Activated gamma-delta T cell treated with anti-CD3 and anti-CD28 coated beads, Interleukin-2, amount 50 U/mL, for 16 hours (primary cell): ENCODE measurements around the gene F10.

ENCODE experiments used
- DNase-seq: peaks from one replicate; pipeline ENCODE4 v3.0.0-alpha.2; 2020; ENCODE audit warnings: low read depth

F10 gene

GRCh38 chr13:113138792-113139551 is 16.4 kb downstream of the F10 start:
- no peak for DNase-seq

GRCh38 chr13:113139577-113139976 is 17.0 kb downstream of the F10 start:
- DNase-seq, result no peak

- DNase-seq, result no peak
Measured at GRCh38 chr13:113140677-113141600, 18.3 kb downstream of the F10 start.

DNA sequence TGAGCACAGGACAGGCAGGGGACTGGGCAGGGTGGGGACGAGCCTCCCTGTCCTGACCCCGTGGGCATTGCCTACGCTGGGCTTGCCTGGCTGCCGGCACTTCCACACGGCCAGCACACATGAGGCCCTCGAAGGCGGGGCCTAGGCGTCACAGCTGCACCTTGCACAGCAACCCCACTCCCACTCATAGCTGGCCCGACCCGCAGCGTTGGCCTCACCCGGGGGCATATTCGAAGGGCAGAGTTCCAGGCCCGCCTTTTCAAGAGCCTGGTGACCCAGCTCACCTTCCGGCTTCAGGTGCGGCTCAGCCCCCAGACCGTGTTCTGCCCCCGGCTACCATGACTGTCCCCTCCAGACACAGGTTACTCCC is 19.0 kb downstream of the F10 start:
- no peak for DNase-seq

DNA sequence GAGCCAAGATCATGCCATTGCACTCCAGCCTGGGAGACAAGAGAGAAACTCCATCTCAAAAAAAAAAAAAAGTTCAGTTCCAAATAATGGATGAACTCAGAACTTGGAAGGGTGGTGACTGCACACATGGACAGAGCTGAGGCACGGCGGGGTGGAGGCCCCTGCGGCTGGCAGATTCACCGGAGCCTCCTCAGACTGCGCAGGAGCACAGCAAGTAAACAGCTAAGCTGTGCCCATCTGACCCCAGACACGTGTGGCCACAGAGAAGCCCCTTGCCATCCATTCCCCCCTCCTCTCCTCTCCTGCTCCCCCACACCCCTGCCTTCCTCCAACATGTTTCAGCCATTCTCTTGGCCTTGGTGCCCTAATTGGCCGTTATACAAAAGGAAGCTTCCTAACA is 20.3 kb downstream of the F10 start:
- DNase-seq, result no peak

- DNase-seq, result no peak
Measured at GRCh38 chr13:113143466-113144254, 21.1 kb downstream of the F10 start.

- DNase-seq, result no peak
Measured at GRCh38 chr13:113144255-113144629, 21.6 kb downstream of the F10 start.

- no peak for DNase-seq
Measured at GRCh38 chr13:113145496-113145895, 22.9 kb downstream of the F10 start.

DNA sequence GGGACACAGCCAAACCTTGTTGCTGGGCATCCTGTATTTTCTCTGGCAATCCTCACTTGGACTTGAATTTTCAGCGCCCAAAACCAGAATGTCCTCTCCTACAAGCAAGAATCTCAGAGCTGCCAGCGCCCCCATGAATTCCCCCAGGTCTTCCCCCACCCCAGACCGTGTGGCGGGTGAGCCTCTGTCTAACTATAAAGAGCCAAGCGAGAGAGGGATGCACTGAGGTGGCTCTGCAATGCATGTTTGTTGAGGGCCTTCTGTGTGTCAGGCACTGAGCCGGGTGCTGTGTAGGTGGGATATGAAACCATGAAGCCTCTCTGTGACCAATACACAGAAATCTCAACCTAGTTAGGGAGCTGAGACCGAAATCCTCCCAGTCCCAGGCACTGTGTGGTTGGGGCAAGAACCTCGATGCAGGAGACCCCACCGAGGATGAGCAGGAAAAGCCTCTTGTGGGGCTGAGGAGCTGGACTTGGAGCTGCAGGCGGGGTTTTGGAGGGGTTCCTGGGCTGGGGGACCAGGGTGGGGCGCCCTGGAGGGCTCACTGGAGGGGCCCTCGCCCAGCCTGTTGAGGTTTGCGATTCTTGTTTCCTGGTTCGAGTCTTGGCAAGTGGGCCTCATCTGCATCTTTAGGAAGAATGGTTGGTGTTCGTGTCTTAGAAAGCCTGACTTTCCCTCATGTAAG is 23.5 kb downstream of the F10 start:
- DNase-seq, result no peak

GRCh38 chr13:113146750-113147149 is 24.2 kb downstream of the F10 start:
- DNase-seq, result no peak

DNA sequence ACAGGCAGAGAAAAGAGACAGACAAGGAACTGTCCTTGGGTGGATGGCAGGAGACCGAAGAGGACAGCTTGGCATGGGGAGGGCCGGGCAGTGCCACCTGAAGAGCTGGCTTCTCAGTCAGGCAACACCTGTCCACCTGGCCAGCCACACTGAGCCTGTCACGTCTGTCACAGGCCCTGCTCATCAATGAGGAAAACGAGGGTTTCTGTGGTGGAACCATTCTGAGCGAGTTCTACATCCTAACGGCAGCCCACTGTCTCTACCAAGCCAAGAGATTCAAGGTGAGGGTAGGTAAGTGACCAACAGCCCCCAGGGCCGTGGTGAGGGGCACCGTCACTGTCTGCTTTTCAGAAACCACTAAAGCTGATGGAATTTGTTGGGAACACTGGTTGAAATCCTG is 24.6 kb downstream of the F10 start:
- DNase-seq, result no peak

- DNase-seq, result no peak
Measured at GRCh38 chr13:113148407-113148806, 25.8 kb downstream of the F10 start.

- DNase-seq, result no peak
Measured at GRCh38 chr13:113148940-113149503, 26.4 kb downstream of the F10 start.

DNA sequence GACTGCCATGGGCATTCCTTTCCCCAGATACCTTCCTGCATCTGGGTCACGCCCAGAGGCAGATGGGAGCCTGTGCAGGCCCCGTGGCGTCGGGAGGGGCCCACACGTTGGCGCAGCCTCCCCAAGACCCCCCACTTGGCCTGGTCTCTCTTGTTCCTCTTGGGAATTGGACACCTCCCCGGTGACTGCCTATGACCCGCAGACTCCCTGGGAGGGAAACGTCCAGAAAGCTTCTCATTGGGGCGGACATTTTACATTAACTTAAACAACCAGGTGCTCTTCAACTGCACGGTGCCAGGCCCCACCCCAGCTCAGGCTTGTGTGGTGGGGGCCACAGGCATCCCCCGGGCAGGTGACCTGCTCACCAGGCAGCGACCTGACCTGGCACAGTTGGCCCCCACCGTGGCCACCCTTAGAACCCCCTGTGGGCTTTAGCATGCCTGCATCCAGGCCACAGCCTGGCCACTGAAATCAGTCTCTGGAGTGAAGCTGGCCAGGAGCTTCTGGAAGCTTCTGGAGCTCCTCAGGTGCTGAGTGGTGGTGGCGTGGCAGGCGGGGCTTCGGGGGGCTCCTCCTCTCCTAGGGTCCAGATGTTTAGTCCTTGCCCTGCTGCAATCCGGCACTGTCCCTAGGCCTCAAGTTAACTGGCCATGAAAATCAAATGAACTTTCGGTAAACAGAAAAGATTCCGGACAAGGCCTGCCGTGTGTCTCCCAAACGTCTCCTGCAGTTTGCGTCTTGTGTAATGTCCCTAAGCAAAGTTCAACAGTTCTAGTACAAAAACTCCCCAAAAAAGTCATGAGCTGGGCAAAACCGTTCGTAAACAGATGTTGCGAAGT is 27.3 kb downstream of the F10 start:
- DNase-seq, result no peak

GRCh38 chr13:113150550-113151365 is 28.2 kb downstream of the F10 start:
- DNase-seq, result no peak

GRCh38 chr13:113151745-113152690 is 29.4 kb downstream of the F10 start:
- DNase-seq, result no peak

- DNase-seq, result no peak
Measured at GRCh38 chr13:113152691-113152983, 30.0 kb downstream of the F10 start.

- no peak for DNase-seq
Measured at GRCh38 chr13:113152984-113153809, 30.6 kb downstream of the F10 start.
